Skin of body (tissue), 2 donors: ENCODE data around the gene MRPL37. TPM values are rescaled to one million over a fixed set of nuclear protein-coding genes. Genes with fewer than 3 reads are reported as not detected.
A peak's percentile ranks its signal among the peaks of the same experiment; 100 is the strongest.
"Not testable (repeated sequence)": the region's sequence is repeated elsewhere in the genome, so short reads cannot be mapped to it uniquely, and the experiment has no call there.

Source experiments
- DNase-seq: peaks from one replicate; lab custom pipeline; 2025; lab: John Stamatoyannopoulos, UW
- total RNA-seq: library from RNA; depleted of rRNA; stranded (reverse); fragments of >200 nt; gene quantifications from one replicate; pipeline ENCODE4 v1.2.3, GENCODE V29; 2014

Gene MRPL37
- 26.2 TPM for total RNA-seq

- peak; percentile 94 for DNase-seq
Measured at GRCh38 chr1:54199765-54200518, at the start of gene MRPL37, which contains the start of gene CYB5RL. Gene MRPL37 (plus strand): TSS chr1:54200167. CDS start chr1:54200244, 77 bp downstream. Gene CYB5RL (minus strand): TSS chr1:54200030. CDS start chr1:54195616, 4,414 bp downstream.

GRCh38 chr1:54151013-54151412 lies 49.0 kb upstream of the MRPL37 start:
- DNase-seq: no peak

- no peak for DNase-seq
Measured at GRCh38 chr1:54152696-54153095, 47.3 kb upstream of the MRPL37 start, which contains the start of gene CDCP2. Gene CDCP2 (minus strand): TSS chr1:54153000. CDS start chr1:54152922, 78 bp downstream.

GRCh38 chr1:54153535-54154439 lies 46.2 kb upstream of the MRPL37 start:
- DNase-seq: peak; percentile 49

GRCh38 chr1:54156201-54156600 lies 43.8 kb upstream of the MRPL37 start:
- DNase-seq: no peak

GRCh38 chr1:54156986-54157385 lies 43.0 kb upstream of the MRPL37 start:
- DNase-seq: no peak

- no peak for DNase-seq
Measured at GRCh38 chr1:54157401-54157800, 42.6 kb upstream of the MRPL37 start.

GRCh38 chr1:54158071-54158470 lies 41.9 kb upstream of the MRPL37 start:
- no peak for DNase-seq

- no peak for DNase-seq
Measured at GRCh38 chr1:54159733-54160316, 40.1 kb upstream of the MRPL37 start.

GRCh38 chr1:54160351-54160750 lies 39.6 kb upstream of the MRPL37 start:
- DNase-seq: no peak

- no peak for DNase-seq
Measured at GRCh38 chr1:54161495-54162168, 38.3 kb upstream of the MRPL37 start.

GRCh38 chr1:54163051-54163450 lies 36.9 kb upstream of the MRPL37 start:
- no peak for DNase-seq

GRCh38 chr1:54163573-54163972 lies 36.4 kb upstream of the MRPL37 start:
- no peak for DNase-seq

GRCh38 chr1:54165146-54165545 lies 34.8 kb upstream of the MRPL37 start:
- DNase-seq: no peak

GRCh38 chr1:54166357-54166756 lies 33.6 kb upstream of the MRPL37 start:
- not testable (repeated sequence) for DNase-seq

GRCh38 chr1:54167422-54168139 lies 32.4 kb upstream of the MRPL37 start:
- no peak for DNase-seq

GRCh38 chr1:54168206-54168965 lies 31.6 kb upstream of the MRPL37 start:
- no peak for DNase-seq

- no peak for DNase-seq
Measured at GRCh38 chr1:54169068-54169467, 30.9 kb upstream of the MRPL37 start.

- no peak for DNase-seq
Measured at GRCh38 chr1:54171016-54171415, 29.0 kb upstream of the MRPL37 start.

GRCh38 chr1:54171606-54172005 lies 28.4 kb upstream of the MRPL37 start:
- no peak for DNase-seq
